Activated CD4-positive, alpha-beta memory T cell treated with anti-CD3 and anti-CD28 coated beads for 36 hours (primary cell): ENCODE measurements around the gene SNX7. TPM values are rescaled to one million over a fixed set of nuclear protein-coding genes. Genes with fewer than 3 reads are reported as not detected.

Experiments
- CTCF ChIA-PET: fragments of 350-600 bp; sonication (Branson Sonifier 250); formaldehyde crosslinking; loops from one replicate; lab custom pipeline; 2021; ENCODE audit warnings: antibody characterized with exemption, inconsistent platforms; lab: Charles Lee
- POLR2A ChIA-PET: fragments of 350-600 bp; sonication (Branson Sonifier 250); formaldehyde crosslinking; loops from one replicate; lab custom pipeline; 2021; ENCODE audit warnings: antibody characterized with exemption; lab: Charles Lee
- DNase-seq: peaks from one replicate; pipeline ENCODE4 v3.0.0-alpha.2; 2020
- H3K27ac Mint-ChIP-seq: one replicate; pipeline ENCODE4 v1.8.0; 2021; ENCODE audit warnings: mixed read lengths
- H3K27me3 Mint-ChIP-seq: one replicate; pipeline ENCODE4 v1.8.0; 2021; ENCODE audit warnings: mixed read lengths
- H3K36me3 Mint-ChIP-seq: one replicate; pipeline ENCODE4 v1.8.0; 2021; ENCODE audit warnings: mixed read lengths
- H3K4me1 Mint-ChIP-seq: one replicate; pipeline ENCODE4 v1.8.0; 2021; ENCODE audit warnings: low read depth, mixed read lengths
- H3K4me3 Mint-ChIP-seq: one replicate; pipeline ENCODE4 v1.8.0; 2021; ENCODE audit warnings: mild to moderate bottlenecking, mixed read lengths
- H3K9me3 Mint-ChIP-seq: one replicate; pipeline ENCODE4 v1.8.0; 2021; ENCODE audit warnings: mixed read lengths
- intact Hi-C: fragments of 100-400 bp; cut with micrococcal nuclease; formaldehyde crosslinking; loops from one replicate; pipeline ENCODE4 v1.15.1; 2023
- total RNA-seq, 2 experiments: library from RNA; stranded (reverse); gene quantifications; one replicate each; pipeline ENCODE4 v1.2.3, GENCODE V29; 2021

The SNX7 gene
- total RNA-seq, 2 experiments from 2014 or later = 0.39 to 0.43 TPM

GRCh38 chr1:98749152-98749756 is 87.7 kb downstream of the SNX7 start:
- no peaks in the 10 kb centered on the region for H3K4me1 Mint-ChIP-seq
- no peaks in the 10 kb centered on the region for H3K27me3 Mint-ChIP-seq
- DNase-seq = no peak
- POLR2A ChIA-PET = no interaction called here
- H3K9me3 Mint-ChIP-seq = no peaks in the 10 kb centered on the region
- no peaks in the 10 kb centered on the region for H3K36me3 Mint-ChIP-seq
- no peak overlapping the region for H3K27ac Mint-ChIP-seq
- CTCF ChIA-PET = interaction anchor here (0.6 to 1.9 kb wide), 13 partner anchors 10 to 1356 kb away, joined by 3 to 9 read pairs (median 3); no protein-coding TSS in a partner anchor
- no peak overlapping the region for H3K4me3 Mint-ChIP-seq
- intact Hi-C loops = loop anchor here (2.0 kb wide), 1 partner anchor 732 kb away; no protein-coding TSS in a partner anchor

GRCh38 chr1:98754176-98754575 is 92.7 kb downstream of the SNX7 start:
- Mint-ChIP-seq H3K27me3 (no peaks in the 10 kb centered on the region), H3K4me3 (no peak overlapping the region), H3K4me1 (no peaks in the 10 kb centered on the region), H3K27ac (no peak overlapping the region), H3K9me3 (no peaks in the 10 kb centered on the region), H3K36me3 (no peaks in the 10 kb centered on the region)
- intact Hi-C loops = no loop called here
- ChIA-PET CTCF (no interaction called here), POLR2A (no interaction called here)
- no peak for DNase-seq

GRCh38 chr1:98761219-98761865 is 99.8 kb downstream of the SNX7 start:
- intact Hi-C loops = no loop called here
- CTCF ChIA-PET = interaction anchor here (1.0 kb wide), 1 partner anchor 12 kb away, joined by 3 read pairs; no protein-coding TSS in a partner anchor
- H3K27ac Mint-ChIP-seq = no peak overlapping the region
- no peaks in the 10 kb centered on the region for H3K9me3 Mint-ChIP-seq
- DNase-seq = no peak
- H3K4me3 Mint-ChIP-seq = no peak overlapping the region
- H3K27me3 Mint-ChIP-seq = no peaks in the 10 kb centered on the region
- H3K36me3 Mint-ChIP-seq = no peaks in the 10 kb centered on the region
- POLR2A ChIA-PET = no interaction called here
- no peaks in the 10 kb centered on the region for H3K4me1 Mint-ChIP-seq

- intact Hi-C loops = no loop called here
These were observed 102.1 kb downstream of the SNX7 start for GRCh38 chr1:98763488-98764150.

DNA sequence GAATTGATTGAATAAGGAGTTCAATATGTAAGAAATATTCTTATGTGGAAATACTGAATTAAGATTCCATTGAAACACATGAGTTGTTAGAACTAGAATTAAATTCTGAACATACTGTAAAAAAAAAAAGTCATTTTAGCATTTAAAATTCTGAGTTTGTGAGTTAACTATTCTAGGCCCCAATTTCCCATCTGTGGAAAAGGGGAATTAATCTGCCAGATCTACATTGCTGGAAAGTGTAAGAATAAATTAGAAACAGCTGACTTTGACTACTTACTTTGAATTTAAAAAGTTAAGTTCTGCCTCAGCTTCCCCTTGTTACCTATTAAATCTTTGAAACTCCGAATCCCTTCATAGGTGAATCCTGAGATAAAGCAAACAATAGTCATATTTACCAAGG is 103.0 kb downstream of the SNX7 start:
- no peak for DNase-seq
- no peaks in the 10 kb centered on the region for H3K9me3 Mint-ChIP-seq
- ChIA-PET POLR2A (no interaction called here), CTCF (no interaction called here)
- H3K36me3 Mint-ChIP-seq = no peaks in the 10 kb centered on the region
- no peaks in the 10 kb centered on the region for H3K27me3 Mint-ChIP-seq
- no peak overlapping the region for H3K4me3 Mint-ChIP-seq
- no peak overlapping the region for H3K27ac Mint-ChIP-seq
- H3K4me1 Mint-ChIP-seq = no peaks in the 10 kb centered on the region
- intact Hi-C loops = no loop called here

More at GRCh38 chr1:98763488-98764150, 102.1 kb downstream of the SNX7 start:
- H3K9me3 Mint-ChIP-seq = no peaks in the 10 kb centered on the region
- CTCF ChIA-PET = interaction anchor here (1.0 to 1.6 kb wide), 2 partner anchors 12 to 31 kb away, joined by 3 to 5 read pairs; no protein-coding TSS in a partner anchor
- no peaks in the 10 kb centered on the region for H3K36me3 Mint-ChIP-seq
- no peak overlapping the region for H3K4me3 Mint-ChIP-seq
- no peak for DNase-seq
- no peaks in the 10 kb centered on the region for H3K4me1 Mint-ChIP-seq
- no peak overlapping the region for H3K27ac Mint-ChIP-seq
- H3K27me3 Mint-ChIP-seq = no peaks in the 10 kb centered on the region
- POLR2A ChIA-PET = no interaction called here

- H3K4me3 Mint-ChIP-seq = no peak overlapping the region
- ChIA-PET CTCF (no interaction called here), POLR2A (no interaction called here)
- DNase-seq = no peak
- H3K36me3 Mint-ChIP-seq = no peaks in the 10 kb centered on the region
- H3K27ac Mint-ChIP-seq = no peak overlapping the region
- intact Hi-C loops = no loop called here
- H3K27me3 Mint-ChIP-seq = no peaks in the 10 kb centered on the region
- no peaks in the 10 kb centered on the region for H3K4me1 Mint-ChIP-seq
- H3K9me3 Mint-ChIP-seq = no peaks in the 10 kb centered on the region
These were observed 104.7 kb downstream of the SNX7 start for GRCh38 chr1:98766255-98766654.

DNA sequence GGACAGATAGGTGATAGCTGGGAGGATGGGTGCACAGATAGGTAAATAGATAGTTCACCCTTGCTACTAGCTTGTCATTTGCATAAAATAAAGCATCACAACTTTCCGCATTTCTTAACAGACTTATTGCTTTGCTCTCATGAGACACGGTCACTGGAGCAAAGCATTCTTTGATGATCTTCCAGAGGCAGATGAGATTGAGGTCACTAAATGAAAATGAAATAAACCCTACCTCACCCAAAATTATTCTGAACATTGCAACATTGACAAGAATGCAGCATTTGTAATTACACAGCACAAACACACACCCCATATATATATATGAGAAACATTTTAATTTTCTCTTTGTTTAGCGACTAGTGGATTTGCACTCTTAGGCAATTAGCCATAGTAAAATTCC is 107.6 kb downstream of the SNX7 start:
- no peaks in the 10 kb centered on the region for H3K4me1 Mint-ChIP-seq
- peaks cover 5% of the 10 kb centered on the region for H3K27me3 Mint-ChIP-seq
- no peaks in the 10 kb centered on the region for H3K9me3 Mint-ChIP-seq
- H3K4me3 Mint-ChIP-seq = no peak overlapping the region
- H3K36me3 Mint-ChIP-seq = no peaks in the 10 kb centered on the region
- POLR2A ChIA-PET = no interaction called here
- H3K27ac Mint-ChIP-seq = no peak overlapping the region
- DNase-seq = no peak
- intact Hi-C loops = no loop called here
- CTCF ChIA-PET = no interaction called here

DNA sequence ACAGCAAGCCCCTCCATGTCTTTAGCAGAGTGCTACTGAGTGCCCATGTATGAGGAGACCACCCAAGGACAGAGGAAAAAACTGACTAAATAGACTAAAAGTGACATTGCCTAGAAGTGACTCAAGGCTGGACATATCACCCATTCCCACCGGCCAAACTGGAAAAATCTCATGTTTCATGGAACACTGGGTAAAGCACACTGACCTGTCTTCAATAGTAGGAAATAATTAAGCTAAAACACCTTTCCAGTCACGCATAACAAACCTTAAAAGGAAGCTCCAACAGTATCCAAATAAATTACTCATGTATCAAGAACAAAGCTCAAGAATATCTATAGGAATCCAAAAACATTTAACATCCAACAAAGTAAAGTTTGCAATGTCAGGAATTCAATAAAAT is 120.4 kb downstream of the SNX7 start:
- H3K27ac Mint-ChIP-seq = no peak overlapping the region
- no peak for DNase-seq
- POLR2A ChIA-PET = no interaction called here
- CTCF ChIA-PET = interaction anchor here (1.1 kb wide), 1 partner anchor 12 kb away, joined by 3 read pairs; no protein-coding TSS in a partner anchor
- H3K4me3 Mint-ChIP-seq = no peak overlapping the region
- H3K9me3 Mint-ChIP-seq = peaks cover 16% of the 10 kb centered on the region
- intact Hi-C loops = no loop called here
- peaks cover 2% of the 10 kb centered on the region for H3K27me3 Mint-ChIP-seq
- no peaks in the 10 kb centered on the region for H3K4me1 Mint-ChIP-seq
- H3K36me3 Mint-ChIP-seq = peaks cover 13% of the 10 kb centered on the region

DNA sequence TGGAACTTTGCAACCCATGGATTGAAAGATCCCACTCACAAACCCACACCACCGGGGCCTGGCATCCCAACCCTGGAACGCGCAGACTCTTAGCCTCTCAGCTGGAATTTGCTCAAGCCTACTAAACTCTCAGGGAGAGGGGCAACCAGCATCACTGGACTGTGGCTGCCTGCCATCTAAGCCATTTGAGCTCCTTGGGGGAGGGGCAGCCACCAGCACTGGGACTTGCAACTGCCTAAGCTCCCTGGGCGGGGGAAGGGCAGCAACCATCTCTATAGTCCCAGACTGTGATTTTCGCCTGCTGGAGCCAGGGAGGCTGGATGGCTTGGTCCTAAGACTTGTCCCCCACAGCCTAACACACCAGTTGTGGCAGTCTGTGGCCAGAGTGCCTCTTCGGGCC is 122.3 kb downstream of the SNX7 start:
- Mint-ChIP-seq H3K4me1 (no peaks in the 10 kb centered on the region), H3K4me3 (no peak overlapping the region)
- CTCF ChIA-PET = interaction anchor here (2.7 kb wide), 1 partner anchor 10 kb away, joined by 10 read pairs; no protein-coding TSS in a partner anchor

DNA sequence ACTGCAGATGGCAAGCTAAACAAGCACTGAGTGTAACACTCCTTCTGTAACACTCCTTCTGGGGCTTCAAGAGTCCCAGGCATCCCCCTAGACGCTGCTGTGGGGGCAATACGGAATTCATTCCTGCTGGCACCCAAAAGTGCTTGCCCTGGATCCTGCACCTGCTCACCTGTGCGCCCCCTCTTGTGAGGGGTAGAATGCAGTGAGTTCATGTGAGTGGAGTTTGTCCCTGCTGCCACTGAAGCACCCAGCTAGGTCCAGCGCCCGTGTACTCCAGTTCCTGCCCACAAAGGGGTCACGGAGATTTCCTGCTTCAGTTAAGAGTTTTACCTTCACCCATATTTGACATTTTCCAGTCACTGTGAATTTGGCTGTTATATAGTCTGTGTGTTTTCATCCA is 130.0 kb downstream of the SNX7 start:
- Mint-ChIP-seq H3K27me3 (no peaks in the 10 kb centered on the region), H3K4me1 (peaks cover 3% of the 10 kb centered on the region), H3K4me3 (no peak overlapping the region), H3K9me3 (peaks cover 5% of the 10 kb centered on the region), H3K27ac (no peak overlapping the region), H3K36me3 (peaks cover 3% of the 10 kb centered on the region)
- CTCF ChIA-PET = interaction anchor here (1.4 to 1.7 kb wide), 2 partner anchors 201 to 690 kb away, joined by 3 to 4 read pairs; no protein-coding TSS in a partner anchor
- no peak for DNase-seq
- POLR2A ChIA-PET = no interaction called here
- intact Hi-C loops = loop anchor here (5.0 to 10.0 kb wide), 3 partner anchors 96 to 323 kb away; no protein-coding TSS in a partner anchor

More for the DNA sequence above, 122.3 kb downstream of the SNX7 start:
- no peak for DNase-seq
- Mint-ChIP-seq H3K27ac (no peak overlapping the region), H3K36me3 (peaks cover 13% of the 10 kb centered on the region), H3K27me3 (no peaks in the 10 kb centered on the region), H3K9me3 (peaks cover 17% of the 10 kb centered on the region)
- intact Hi-C loops = no loop called here
- POLR2A ChIA-PET = no interaction called here

DNA sequence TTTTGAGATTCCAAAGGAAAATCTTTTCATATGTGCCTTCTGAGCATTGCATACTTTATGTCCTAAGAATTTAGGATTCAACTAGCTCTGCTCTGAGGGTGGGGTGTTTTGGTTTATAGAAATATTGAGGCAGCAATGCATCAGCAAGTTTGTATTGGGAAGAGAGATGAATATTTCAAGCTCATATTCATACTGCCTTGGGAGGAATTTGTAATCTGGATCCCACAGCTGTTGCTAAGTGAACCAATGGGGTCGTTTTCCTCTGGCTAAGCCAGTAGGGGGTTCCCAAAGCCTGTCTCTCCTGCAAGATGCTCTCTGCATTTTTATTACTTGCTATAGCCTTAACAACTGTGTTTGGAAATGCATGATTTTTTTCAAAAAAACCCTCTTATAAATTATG is 130.6 kb downstream of the SNX7 start:
- ChIA-PET POLR2A (no interaction called here), CTCF (interaction anchor here (1.4 to 1.7 kb wide), 3 partner anchors 200 to 690 kb away, joined by 3 to 5 read pairs (median 4); no protein-coding TSS in a partner anchor)
- Mint-ChIP-seq H3K27ac (no peak overlapping the region), H3K4me3 (no peak overlapping the region), H3K9me3 (no peaks in the 10 kb centered on the region), H3K4me1 (peaks cover 9% of the 10 kb centered on the region), H3K36me3 (no peaks in the 10 kb centered on the region), H3K27me3 (no peaks in the 10 kb centered on the region)
- DNase-seq = no peak
- intact Hi-C loops = loop anchor here (5.0 to 10.0 kb wide), 3 partner anchors 95 to 323 kb away; no protein-coding TSS in a partner anchor

DNA sequence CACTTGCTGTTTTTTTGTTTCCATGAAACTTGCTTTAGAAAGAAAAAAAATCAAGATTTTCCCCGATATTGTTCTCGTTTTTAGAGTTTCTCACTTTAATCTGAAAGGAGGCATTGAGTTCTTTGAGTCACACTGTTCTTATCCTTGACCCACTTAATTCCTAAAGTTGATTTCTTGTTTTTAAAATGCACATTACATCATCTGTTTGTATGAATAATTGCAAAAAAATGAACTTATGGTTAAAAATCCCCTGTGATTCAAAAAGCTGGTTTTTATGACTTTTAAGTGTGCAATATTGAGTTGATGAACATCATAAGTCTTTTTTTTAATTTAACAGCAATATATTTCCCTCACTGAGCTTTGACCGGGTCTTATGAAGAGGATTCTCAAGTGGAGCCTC is 131.6 kb downstream of the SNX7 start:
- CTCF ChIA-PET = interaction anchor here (1.0 to 2.9 kb wide), 15 partner anchors 8 to 892 kb away, joined by 3 to 27 read pairs (median 5); no protein-coding TSS in a partner anchor
- H3K27me3 Mint-ChIP-seq = no peaks in the 10 kb centered on the region
- no peak for DNase-seq
- no peak overlapping the region for H3K27ac Mint-ChIP-seq
- POLR2A ChIA-PET = no interaction called here
- no peaks in the 10 kb centered on the region for H3K9me3 Mint-ChIP-seq
- H3K4me3 Mint-ChIP-seq = no peak overlapping the region
- H3K36me3 Mint-ChIP-seq = no peaks in the 10 kb centered on the region
- intact Hi-C loops = loop anchor here (5.0 to 10.0 kb wide), 3 partner anchors 94 to 322 kb away; no protein-coding TSS in a partner anchor
- H3K4me1 Mint-ChIP-seq = peaks cover 19% of the 10 kb centered on the region
